ENCODE measurements around the gene GPI. TPM values are rescaled to one million over a fixed set of nuclear protein-coding genes. Genes with fewer than 3 reads are reported as not detected.
A peak's percentile ranks its signal among the peaks of the same experiment; 100 is the strongest.

GPI gene
- polyA plus RNA-seq, 1 of the 3 experiments (the other 2 are of a cell fraction), result 144 TPM

DNA sequence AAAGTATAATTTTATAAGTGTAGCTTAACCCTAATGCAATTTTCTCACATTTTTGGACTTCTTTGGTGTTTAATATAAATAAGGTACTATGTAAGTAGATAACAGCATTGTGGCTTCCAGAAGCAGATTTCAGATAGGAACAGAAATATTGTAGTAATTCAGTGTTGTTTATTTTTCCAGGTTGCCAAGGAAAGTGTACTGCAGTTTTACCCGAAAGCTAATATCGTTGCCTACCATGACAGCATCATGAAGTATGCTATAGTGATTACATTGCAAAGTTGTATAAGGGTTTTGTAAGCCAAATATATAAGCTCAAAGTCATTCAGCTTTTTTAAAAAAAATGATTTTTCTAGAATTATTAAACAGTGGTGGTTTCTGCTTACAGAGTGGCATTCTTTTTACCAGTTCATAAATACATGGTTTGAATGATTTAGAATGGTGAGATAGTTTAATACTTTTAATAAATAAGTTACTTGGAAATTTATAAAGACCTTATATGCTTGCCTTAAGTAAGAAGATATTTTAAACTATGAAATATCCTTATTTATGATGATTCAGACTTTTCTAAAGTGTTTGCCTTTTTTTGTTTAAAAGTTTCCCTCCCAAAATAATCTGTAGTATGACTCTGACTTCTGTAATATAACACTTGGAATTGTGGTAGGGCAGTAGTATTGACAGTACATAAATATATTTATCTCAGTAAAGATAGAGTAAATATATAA is 66.8 kb downstream of the GPI start:
- Histone ChIP-seq H4K20me1 (ENCODE audit: insufficient read depth) (peaks cover 70% of the 10 kb centered on the region), H3K79me2 (ENCODE audit: insufficient read depth) (peaks cover 95% of the 10 kb centered on the region), H3K27ac (ENCODE audit: low read depth in 2 of 2, low read length in 1 of 2) (no peak overlapping the region), H3F3A (replicated peaks; ENCODE audit: insufficient read depth) (no peaks in the 10 kb centered on the region), H3K4me1 (ENCODE audit: control insufficient read depth in 1 of 2, insufficient read depth in 2 of 2, low read depth in 1 of 2, low read length in 1 of 2) (peaks cover 12% of the 10 kb centered on the region in 2 experiments; a peak in 3 of 4 replicates), H3K9ac (no peak overlapping the region), H3K4me2 (peak overlapping the region; percentile 94; the same call in 1 of the 2 replicates), H3K9me3 (no peaks in the 10 kb centered on the region), H3K27me3 (ENCODE audit: insufficient read depth) (no peaks in the 10 kb centered on the region), H3K9me2 (no peaks in the 10 kb centered on the region), H3K4me3 (ENCODE audit: low read depth in 2 of 2, low read length in 1 of 2) (no peak overlapping the region), H2AFZ (ENCODE audit: low read depth) (no peak overlapping the region), H3K36me3 (replicated peaks in 1 of 2; ENCODE audit: control insufficient read depth in 1 of 2, insufficient read depth in 2 of 2, low read length in 1 of 2) (peaks cover 30 to 41% of the 10 kb centered on the region in 2 experiments)
- 86% methylated on average over 2 of the region's 2 CpGs for WGBS (ENCODE audit: low lambda C conversion rate)
- no peak for TF ChIP-seq EP300 (IDR thresholded peaks at IDR 0.05; ENCODE audit: borderline replicate concordance in 1 of 2, low read depth in 1 of 2, low read length in 1 of 2)
- no peak for DNase-seq
- ChIA-PET POLR2A (interaction anchor here (0.6 kb wide), 1 partner anchor 32 kb away, joined by 6 read pairs; no protein-coding TSS in a partner anchor), CTCF (interaction anchor here (0.6 to 1.5 kb wide), 8 partner anchors 10 to 119 kb away, joined by 3 to 7 read pairs (median 4); no protein-coding TSS in a partner anchor)

- no peaks in the 10 kb centered on the region for H3F3A ChIP-seq (replicated peaks; ENCODE audit: insufficient read depth)
- no peak overlapping the region for H3K4me2 ChIP-seq
- TF ChIP-seq RXRA (IDR thresholded peaks at IDR 0.05; ENCODE audit: borderline replicate concordance, low read depth), result no peak
- no peak for TF ChIP-seq MAX (IDR thresholded peaks at IDR 0.05; ENCODE audit: low read depth)
- TF ChIP-seq, protein P1, sequence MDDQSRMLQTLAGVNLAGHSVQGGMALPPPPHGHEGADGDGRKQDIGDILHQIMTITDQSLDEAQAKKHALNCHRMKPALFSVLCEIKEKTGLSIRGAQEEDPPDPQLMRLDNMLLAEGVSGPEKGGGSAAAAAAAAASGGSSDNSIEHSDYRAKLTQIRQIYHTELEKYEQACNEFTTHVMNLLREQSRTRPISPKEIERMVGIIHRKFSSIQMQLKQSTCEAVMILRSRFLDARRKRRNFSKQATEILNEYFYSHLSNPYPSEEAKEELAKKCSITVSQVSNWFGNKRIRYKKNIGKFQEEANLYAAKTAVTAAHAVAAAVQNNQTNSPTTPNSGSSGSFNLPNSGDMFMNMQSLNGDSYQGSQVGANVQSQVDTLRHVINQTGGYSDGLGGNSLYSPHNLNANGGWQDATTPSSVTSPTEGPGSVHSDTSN (IDR thresholded peaks at IDR 0.05), result no peak
- no peak for TF ChIP-seq SMC3 (IDR thresholded peaks at IDR 0.05; ENCODE audit: low read depth, low read length)
- TF ChIP-seq TEAD4 (IDR thresholded peaks at IDR 0.05; ENCODE audit: borderline replicate concordance, insufficient read depth), result no peak
- TF ChIP-seq GATA2 (CRISPR knock-in tag; IDR thresholded peaks at IDR 0.05), result no peak
- no peak for TF ChIP-seq ELF1 (IDR thresholded peaks at IDR 0.05)
- no peak for TF ChIP-seq TAF1 (IDR thresholded peaks at IDR 0.05; ENCODE audit: borderline replicate concordance, low read depth, low read length)
- TF ChIP-seq CHD2 (IDR thresholded peaks at IDR 0.05; ENCODE audit: low read length, partially characterized antibody), result no peak
- no peak for TF ChIP-seq FOSL2 (IDR thresholded peaks at IDR 0.05; ENCODE audit: borderline replicate concordance, low read depth)
- no peak for TF ChIP-seq NFIC (IDR thresholded peaks at IDR 0.05; ENCODE audit: borderline replicate concordance)
- no peak for DNase-seq
- no peak overlapping the region for H3K27ac ChIP-seq (ENCODE audit: low read depth in 2 of 2, low read length in 1 of 2)
- peaks cover 30 to 51% of the 10 kb centered on the region in 2 experiments for H3K36me3 ChIP-seq (replicated peaks in 1 of 2; ENCODE audit: control insufficient read depth in 1 of 2, insufficient read depth in 2 of 2, low read length in 1 of 2)
- H3K27me3 ChIP-seq (ENCODE audit: insufficient read depth), result no peaks in the 10 kb centered on the region
- no peaks in the 10 kb centered on the region for H3K9me3 ChIP-seq
- peaks cover 70% of the 10 kb centered on the region for H4K20me1 ChIP-seq (ENCODE audit: insufficient read depth)
- peaks cover 100% of the 10 kb centered on the region for H3K79me2 ChIP-seq (ENCODE audit: insufficient read depth)
- no peaks in the 10 kb centered on the region for H3K9me2 ChIP-seq
- no peak overlapping the region for H3K9ac ChIP-seq
- CTCF ChIA-PET, result interaction anchor here (1.5 kb wide), 1 partner anchor 16 kb away, joined by 7 read pairs; no protein-coding TSS in a partner anchor
- POLR2A ChIA-PET, result no interaction called here
- peaks cover 12% of the 10 kb centered on the region in 2 experiments; a peak in 3 of 4 replicates for H3K4me1 ChIP-seq (ENCODE audit: control insufficient read depth in 1 of 2, insufficient read depth in 2 of 2, low read depth in 1 of 2, low read length in 1 of 2)
- no peak overlapping the region for H2AFZ ChIP-seq (ENCODE audit: low read depth)
- 96% methylated on average over 5 of the region's 5 CpGs for WGBS (ENCODE audit: low lambda C conversion rate)
- H3K4me3 ChIP-seq (ENCODE audit: low read depth in 2 of 2, low read length in 1 of 2), result no peak overlapping the region
Measured at GRCh38 chr19:34432797-34433196, 67.8 kb downstream of the GPI start.
